K562 (cell line): ENCODE measurements around the gene LRRC47. TPM values are rescaled to one million over a fixed set of nuclear protein-coding genes. Genes with fewer than 3 reads are reported as not detected.

Experiments
- CHD1 ChIP-seq: fragments of 200-600 bp; sonication (generic); IDR thresholded peaks from one replicate; pipeline ENCODE4 v1.6.1; 2012; ENCODE audit warnings: mild to moderate bottlenecking, moderate library complexity, low read length, inconsistent platforms
- FOSL1 ChIP-seq: fragments of 200-800 bp; sonication (Bioruptor generic); conservative IDR thresholded peaks from 2 replicates; pipeline ENCODE4 v1.6.1; 2016; ENCODE audit warnings: missing genetic modification characterization, missing compliant biosample characterization
- TFAM ChIP-seq: fragments of 250-450 bp; sonication (Bioruptor Pico); conservative IDR thresholded peaks from 2 replicates; pipeline ENCODE4 v1.5.0; 2021; ENCODE audit warnings: mild to moderate bottlenecking, moderate library complexity
- ZFX ChIP-seq: sonication (generic); formaldehyde crosslinking; IDR thresholded peaks from 2 replicates; pipeline ENCODE4 v1.8.0; 2022; ENCODE audit warnings: mild to moderate bottlenecking, missing genetic modification reagents, moderate library complexity
- ZNF134 ChIP-seq: fragments of 250-450 bp; sonication (Bioruptor Pico); conservative IDR thresholded peaks from 2 replicates; pipeline ENCODE4 v1.4.0; 2020
- ZNF282 ChIP-seq: sonication (generic); formaldehyde crosslinking; IDR thresholded peaks from 2 replicates; pipeline ENCODE4 v1.8.1; 2023; ENCODE audit warnings: missing genetic modification reagents
- polyA plus RNA-seq, 8 experiments: library from polyadenylated mRNA; depleted of rRNA in 4 of 8; stranded (reverse) in 5 of 8; unstranded in 3 of 8; fragments of >200 nt; fragmentation: Nextera tagmentation in 2 of 8; fragmentation: Illumina TruSeq in 1 of 8; extraction: Ambion mirVana in 2 of 8; extraction: Trizol in 1 of 8; gene quantifications; 2 replicates each; pipeline versions ENCODE4 v1.2.1 to v1.2.3, GENCODE V29; 2011 to 2014; ENCODE audit warnings: inconsistent platforms in 1 of 8, missing spikeins in 1 of 8
- total RNA-seq, 7 experiments: library from RNA; depleted of rRNA in 6 of 7; stranded (reverse); fragments of >200 nt in 6 of 7; fragmentation: Illumina TruSeq in 2 of 7; extraction: Trizol in 2 of 7; gene quantifications; 2 replicates each; pipeline versions ENCODE4 v1.2.1 to v1.2.3, GENCODE V29; 2011 to 2021; ENCODE audit warnings: low replicate concordance in 1 of 7
- TF ChIP-seq, protein P1 (sequence below): fragments of 450-650 bp; formaldehyde crosslinking; IDR thresholded peaks from 2 replicates; pipeline ENCODE4 v1.4.0; 2022; ENCODE audit warnings: missing genetic modification characterization
- TF ChIP-seq, protein P2 (sequence below): fragments of 150-350 bp; conservative IDR thresholded peaks from 2 replicates; pipeline ENCODE4 v1.6.1; 2014; ENCODE audit warnings: low read length

The LRRC47 gene
- total and polyA plus RNA-seq, 9 of the 15 experiments (the other 6 are each of a cell fraction or from before 2014, with no cell fraction given): 4.6 to 68.0 (median 35.9) TPM

DNA sequence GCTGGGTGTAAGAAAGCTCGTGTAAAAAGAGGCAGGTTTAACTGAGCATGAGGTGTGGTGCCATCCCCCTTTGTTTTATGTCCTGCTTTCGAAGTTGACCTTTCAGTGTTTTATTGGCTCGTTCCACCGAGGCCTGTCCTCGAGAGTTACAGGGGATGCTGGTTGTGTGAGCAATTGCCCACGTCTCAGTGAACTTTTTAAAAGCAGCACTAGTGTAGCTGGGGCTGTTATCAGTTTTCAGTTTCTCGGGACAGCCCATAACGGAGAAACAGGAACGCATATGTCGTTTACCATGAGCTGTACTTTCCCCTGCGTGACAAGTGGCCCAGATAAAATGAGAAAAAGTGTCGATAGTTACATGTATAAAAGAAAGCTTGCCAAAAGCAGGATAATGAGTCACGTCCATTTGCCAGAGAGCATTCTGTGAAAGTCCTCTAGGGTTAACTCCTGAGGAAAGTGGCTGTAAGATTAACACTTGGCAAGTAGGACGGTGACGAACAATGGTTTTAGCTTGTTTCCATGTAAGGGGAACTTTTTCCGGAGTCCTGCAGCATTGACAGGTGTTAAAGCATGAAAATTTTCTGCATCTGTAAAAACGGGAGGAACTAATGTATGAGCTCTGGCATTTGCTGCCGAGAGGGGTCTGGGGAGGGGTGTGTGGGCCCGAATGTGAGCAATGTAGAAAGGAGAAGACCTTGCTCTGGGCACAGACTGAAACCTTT lies 7.8 kb upstream of the LRRC47 start (continued):
- no peak for TF ChIP-seq TFAM (CRISPR knock-in tag)
- TF ChIP-seq CHD1: no peak
- TF ChIP-seq, protein P1, sequence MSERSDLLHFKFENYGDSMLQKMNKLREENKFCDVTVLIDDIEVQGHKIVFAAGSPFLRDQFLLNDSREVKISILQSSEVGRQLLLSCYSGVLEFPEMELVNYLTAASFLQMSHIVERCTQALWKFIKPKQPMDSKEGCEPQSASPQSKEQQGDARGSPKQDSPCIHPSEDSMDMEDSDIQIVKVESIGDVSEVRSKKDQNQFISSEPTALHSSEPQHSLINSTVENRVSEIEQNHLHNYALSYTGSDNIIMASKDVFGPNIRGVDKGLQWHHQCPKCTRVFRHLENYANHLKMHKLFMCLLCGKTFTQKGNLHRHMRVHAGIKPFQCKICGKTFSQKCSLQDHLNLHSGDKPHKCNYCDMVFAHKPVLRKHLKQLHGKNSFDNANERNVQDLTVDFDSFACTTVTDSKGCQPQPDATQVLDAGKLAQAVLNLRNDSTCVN: no peak
- peak; percentile 64 for TF ChIP-seq FOSL1 (tag)
- TF ChIP-seq, protein P2, sequence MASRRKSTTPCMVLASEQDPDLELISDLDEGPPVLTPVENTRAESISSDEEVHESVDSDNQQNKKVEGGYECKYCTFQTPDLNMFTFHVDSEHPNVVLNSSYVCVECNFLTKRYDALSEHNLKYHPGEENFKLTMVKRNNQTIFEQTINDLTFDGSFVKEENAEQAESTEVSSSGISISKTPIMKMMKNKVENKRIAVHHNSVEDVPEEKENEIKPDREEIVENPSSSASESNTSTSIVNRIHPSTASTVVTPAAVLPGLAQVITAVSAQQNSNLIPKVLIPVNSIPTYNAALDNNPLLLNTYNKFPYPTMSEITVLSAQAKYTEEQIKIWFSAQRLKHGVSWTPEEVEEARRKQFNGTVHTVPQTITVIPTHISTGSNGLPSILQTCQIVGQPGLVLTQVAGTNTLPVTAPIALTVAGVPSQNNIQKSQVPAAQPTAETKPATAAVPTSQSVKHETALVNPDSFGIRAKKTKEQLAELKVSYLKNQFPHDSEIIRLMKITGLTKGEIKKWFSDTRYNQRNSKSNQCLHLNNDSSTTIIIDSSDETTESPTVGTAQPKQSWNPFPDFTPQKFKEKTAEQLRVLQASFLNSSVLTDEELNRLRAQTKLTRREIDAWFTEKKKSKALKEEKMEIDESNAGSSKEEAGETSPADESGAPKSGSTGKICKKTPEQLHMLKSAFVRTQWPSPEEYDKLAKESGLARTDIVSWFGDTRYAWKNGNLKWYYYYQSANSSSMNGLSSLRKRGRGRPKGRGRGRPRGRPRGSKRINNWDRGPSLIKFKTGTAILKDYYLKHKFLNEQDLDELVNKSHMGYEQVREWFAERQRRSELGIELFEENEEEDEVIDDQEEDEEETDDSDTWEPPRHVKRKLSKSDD: no peak
- TF ChIP-seq ZFX (CRISPR knock-in tag): peak; percentile 37; the same call in 1 of the 2 replicates
- no peak for TF ChIP-seq ZNF134 (CRISPR knock-in tag)
- TF ChIP-seq ZNF282: no peak
- TF ChIP-seq, all 486 proteins: peak for 38
